HG02623 (cell line): ENCODE measurements around the gene ADGRE1.

ENCODE experiments used
- ATAC-seq: cut with Tn5 transposase; IDR thresholded peaks from one replicate; pipeline ENCODE4 v1.9.1; 2021; ENCODE audit warnings: moderate library complexity; ENCODE audit not compliant: unreplicated experiment

The ADGRE1 gene

DNA sequence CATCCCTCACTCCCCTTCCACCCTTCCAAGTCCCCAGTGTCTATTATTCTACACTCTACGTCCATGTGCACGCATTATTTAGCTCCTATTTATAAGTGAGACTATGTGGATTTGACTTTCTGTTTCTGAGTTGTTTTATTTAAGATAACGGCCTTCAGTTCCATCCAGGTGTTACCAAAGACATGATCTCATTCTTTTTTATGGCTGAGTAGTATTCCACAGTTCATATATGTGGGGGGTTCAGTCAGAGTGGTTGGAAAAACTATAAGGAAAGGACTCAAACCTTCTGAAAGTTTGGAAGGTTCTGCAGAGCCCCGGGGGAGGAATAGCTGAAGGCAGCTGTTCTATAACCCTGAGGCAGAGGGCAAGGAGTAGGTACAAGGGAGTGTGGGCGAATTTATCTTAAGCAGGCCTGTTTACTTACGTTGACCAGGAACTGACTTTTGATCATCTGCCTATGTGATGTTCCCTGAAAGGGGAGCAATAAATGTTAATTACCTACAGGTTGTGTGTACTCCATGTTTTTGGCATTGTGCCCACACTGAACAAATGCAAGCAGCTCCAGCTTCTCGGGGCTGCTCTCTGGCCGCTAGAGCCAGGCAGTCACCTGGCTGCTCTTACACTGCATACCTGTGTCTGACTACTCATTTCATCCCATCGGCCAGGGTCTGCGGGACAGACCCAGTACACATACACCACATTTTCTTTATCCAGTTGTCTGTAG lies 13.5 kb upstream of the ADGRE1 start:
- no peak for ATAC-seq

DNA sequence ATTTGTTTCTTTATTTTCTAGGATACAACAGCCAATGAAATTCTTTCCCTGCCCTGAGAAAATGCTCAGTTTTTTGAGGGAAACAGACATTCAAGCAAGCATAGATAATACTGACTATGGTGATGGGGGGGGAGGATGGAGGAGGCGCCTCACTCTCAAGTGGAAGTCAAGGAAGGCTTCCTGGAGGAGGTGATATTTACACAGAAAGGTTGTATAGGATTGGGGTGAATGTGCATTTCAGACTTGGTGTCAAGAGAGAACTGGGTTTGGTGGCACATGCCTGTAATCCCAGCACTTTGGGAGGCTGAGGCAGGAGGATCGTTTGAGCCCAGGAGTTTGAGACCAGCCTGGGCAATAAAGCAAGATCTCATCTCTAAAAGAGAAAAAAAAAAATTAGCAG lies 12.2 kb upstream of the ADGRE1 start:
- ATAC-seq: no peak

DNA sequence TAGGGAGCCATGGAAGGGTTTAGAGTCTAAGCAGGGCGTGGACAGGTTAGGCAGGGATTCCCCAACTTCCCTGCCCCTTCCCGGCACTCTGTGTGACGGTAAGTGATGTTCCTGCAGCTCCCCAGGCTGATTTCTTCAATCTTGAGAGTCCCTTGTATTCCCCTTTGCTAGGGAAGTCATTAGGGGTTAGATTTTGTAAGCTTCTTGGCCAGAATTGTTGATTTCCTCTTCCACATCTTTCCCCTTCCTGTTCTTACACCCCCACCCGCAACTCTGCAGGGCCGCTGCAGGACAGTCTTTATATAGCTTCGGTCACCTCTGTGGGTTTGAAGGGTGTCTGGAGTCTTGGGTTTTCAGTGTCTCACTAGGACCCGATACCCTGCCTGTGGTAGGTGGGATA lies 10.6 kb upstream of the ADGRE1 start:
- no peak for ATAC-seq

DNA sequence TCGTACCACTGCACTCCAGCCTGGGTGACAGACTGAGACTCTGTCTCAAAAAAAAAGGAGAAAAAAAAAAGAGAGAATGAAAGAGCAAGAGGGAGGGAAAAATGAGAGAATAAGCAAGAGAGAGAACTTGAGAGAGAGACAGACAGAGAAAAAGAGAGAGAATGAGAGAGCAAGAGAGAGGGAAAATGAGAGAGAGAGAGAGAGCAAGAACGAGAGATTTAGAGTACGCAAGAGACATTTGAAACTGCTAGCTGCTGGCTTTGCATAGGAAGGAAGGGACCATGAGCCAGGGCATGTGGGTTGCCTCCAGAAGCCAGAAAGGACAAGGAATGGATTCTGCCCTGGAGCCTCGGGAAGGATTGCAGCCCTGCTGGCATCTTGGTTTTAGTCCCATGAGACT lies 9.6 kb upstream of the ADGRE1 start:
- no peak for ATAC-seq

DNA sequence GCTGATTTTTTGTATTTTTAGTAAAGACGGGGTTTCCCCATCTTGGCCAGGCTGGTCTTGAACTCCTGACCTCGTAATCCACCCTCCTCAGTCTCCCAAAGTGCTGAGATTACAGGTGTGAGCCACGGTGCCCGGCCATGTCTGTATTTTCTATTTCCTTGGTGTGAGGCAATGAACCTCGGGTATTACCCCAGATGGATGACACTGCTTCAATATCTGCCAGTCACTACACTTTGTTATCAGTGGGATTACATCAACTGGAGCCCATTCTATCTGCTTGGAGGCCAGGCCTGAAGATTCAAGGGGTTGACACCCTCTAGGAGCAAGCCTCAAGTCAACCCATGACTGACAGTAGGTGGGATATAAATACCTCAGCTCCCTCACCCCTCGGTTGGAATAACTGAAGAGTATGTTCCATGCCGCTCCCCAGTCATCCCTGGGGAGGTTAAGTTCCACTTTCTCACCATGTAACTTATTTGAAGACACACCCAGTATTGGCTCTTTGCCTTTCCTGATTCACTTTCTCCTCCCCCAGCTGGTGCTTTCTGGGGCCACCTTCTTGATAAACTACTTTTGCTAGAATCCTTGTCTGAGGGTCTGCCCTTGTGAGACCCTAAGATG lies 992 bp upstream of the ADGRE1 start:
- no peak for ATAC-seq

DNA sequence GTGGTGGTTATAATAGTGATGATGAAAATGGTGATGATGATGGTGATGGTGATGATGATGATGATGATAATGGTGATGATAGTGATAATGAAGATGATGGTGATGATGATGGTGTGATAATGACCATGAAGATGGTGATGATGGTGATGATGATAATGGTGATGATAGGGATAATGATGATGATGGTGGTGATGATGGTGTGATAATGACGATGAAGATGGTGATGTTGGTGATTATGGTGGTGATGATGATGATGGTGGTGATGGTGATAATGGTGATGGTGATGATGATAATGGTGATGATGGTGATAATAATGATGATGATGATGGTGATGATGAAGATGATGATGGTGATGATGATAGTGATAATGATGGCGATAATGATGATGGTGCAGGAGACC lies 1.6 kb downstream of the ADGRE1 start:
- no peak for ATAC-seq

DNA sequence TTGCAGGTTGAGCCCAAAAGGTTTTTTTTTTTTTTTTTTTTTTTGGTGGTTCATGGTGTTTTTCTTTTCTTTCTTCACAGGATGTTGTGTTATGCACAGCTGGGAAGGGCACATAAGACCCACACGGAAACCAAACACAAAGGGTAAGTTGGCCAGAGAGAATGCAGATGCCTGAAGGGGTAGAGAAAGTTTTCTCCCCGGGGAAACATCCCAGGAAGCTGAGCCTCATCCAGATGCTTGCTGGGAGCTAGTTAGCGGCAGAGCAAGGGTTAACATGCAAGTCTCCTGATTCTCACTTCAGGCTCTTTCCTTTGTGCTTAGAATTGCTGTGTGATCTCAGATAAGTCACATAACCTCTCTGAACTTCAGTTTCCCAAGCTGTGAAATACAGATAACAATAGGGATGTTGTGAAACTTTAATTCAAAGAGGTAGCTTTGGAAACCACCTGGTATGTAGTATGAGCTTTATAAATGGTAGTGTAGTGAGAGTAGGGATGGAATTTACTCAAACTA lies 3.1 kb downstream of the ADGRE1 start:
- no peak for ATAC-seq

DNA sequence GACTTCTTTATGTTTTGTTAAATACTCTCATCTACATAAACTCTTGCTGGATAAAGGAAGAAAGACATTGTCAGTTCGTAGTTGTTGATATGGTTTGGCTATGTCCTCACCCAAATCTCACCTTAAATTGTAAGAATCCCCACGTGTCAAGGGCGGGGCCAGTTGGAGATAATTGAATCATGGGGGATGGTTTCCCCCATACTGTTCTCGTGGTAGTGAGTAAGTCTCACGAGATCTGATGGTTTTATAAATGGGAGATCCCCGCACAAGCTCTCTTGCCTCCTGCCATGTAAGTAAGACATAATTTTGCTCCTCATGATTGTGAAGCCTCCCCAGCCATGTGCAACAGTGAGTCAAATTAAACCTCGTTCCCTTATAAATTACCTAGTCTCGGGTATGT lies 3.6 kb downstream of the ADGRE1 start:
- ATAC-seq: no peak

DNA sequence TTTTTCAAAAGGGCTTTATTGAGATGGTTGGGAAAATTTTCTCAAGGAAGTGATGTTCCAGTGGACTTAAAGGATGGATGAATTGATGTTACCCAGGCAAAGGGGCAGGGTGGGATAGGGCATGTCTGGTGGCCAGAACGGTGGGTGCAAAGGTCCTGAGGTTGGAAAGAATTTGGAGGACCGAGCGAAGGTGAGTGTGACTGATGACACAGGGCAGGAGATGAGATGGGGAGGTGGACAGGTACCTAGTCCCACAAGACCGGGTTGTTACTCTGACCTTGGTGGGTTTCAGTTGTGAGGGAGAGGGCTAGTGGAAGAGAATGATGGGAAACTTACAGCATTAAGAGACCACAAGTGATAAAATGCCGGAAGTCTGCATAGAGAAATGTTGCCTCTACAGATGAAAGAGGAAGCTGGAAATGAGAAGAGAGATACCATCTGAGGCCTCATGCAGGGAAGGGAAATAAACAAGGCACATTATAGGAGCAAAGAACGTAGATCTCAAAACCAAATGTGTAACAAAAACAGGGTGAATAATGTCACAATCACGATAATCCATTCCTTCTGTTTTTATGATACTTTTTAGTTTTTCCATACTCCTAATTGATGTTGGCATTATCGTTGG lies 4.5 kb downstream of the ADGRE1 start:
- no peak for ATAC-seq

DNA sequence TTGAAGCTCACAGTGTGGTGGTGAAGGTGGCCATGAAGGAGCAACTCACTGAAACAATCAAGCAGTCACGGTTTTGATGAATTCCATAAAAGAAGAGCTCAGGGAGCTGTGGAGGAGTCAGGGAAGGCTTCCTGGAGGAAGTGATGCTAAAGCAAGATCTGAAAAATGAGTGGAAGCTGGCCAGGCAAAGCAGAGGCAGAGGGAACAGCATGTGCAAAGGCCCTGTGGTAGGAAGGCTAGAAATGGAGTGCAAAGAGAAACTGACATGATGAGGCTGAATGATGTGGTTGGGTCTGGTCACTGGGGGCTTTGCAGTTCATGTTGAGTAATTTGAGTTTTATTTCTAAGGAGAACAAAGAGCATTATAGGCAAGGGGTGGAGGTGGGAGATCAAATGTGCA lies 6.9 kb downstream of the ADGRE1 start:
- no peak for ATAC-seq

DNA sequence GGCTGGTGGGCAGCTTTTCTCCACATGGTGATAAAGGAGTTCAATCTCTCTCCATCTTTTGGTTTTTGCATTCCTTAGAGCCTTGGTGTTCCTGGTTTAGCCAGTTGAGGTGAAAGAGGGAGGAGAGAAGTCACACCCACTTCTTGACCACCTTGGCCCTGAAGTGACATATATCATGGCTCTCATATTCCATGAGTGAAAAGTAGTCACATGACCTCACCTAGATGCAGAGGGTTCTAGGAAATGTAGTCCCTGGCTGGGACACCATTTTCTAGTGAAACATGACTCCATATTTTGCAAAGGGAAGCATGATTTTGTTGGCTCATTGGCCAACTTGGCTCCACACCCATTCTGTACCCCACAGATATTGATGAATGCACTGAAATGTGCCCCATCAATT lies 16.1 kb downstream of the ADGRE1 start:
- ATAC-seq: no peak

DNA sequence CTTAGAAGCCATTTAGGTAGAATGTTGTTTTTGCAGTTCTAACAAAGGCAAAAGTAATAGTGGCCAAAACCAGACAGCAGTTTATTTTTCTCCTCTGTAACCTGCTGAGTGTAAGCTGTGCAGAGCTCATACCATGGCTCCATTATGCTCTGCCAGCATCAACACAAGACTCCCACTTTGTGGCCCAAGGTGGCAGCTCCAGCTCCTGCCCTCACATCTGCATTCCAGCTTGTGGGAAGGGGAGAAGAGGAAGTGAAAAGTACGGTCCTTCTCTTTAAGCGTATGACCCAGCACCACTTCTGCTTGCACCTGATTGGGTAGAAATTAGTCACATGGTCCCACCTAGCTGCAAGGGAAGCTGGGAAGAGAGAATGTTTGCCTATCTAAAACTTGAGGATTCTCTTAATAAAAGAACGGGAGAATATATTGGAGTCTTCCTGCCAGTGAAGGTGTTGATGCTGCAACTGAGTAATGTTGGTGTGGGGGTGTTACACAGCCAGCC lies 19.2 kb downstream of the ADGRE1 start:
- ATAC-seq: no peak

DNA sequence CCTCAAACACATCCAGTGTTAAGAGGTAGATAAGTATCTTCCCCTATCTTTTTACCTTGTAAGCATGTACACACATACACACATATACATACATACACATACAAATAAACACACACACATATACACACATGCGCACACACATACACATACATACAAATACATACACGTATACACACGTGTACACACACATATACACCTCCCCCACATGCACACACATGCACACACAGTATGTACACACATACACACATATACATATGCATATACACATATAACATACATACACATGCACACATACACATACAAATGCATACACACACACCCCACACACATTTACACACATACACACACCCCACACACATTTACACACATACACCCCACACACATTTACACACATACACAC lies 24.1 kb downstream of the ADGRE1 start:
- ATAC-seq: no peak

DNA sequence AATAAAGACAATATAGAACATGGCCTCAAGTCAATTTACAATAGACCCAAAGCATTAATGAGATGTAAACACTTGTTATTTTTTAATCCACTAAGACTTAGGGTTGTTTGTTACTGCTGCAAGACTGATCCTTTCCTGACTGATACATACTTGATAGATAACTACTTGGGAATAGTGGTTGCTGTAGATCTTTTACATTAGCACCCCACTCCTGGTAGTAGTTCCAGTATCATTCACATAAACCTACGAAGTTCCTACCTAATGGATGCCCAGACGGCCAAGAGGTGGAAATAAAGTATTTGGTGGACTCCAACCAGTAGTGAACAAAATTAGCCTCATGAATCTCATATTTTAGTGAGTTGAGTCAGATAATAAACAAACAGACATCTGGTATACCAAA lies 26.9 kb downstream of the ADGRE1 start:
- no peak for ATAC-seq

DNA sequence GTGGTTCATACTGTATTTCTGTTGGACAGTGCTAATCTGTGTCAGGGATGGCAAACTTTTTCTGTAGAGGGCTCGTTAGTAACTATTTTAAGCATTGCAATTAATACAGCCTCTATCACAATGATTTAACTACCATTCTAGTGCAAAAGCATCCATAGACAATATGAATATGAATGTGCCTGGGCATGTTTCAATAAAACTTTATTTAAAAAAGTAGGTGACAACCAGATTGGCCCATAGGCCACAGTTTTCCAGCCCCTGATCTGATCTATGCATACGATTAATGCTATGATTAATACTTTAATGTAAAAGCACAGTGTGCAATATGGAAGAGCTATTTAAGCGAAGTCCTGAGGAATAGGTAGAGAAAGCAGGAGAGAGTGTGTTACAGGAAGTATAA lies 29.6 kb downstream of the ADGRE1 start:
- no peak for ATAC-seq

DNA sequence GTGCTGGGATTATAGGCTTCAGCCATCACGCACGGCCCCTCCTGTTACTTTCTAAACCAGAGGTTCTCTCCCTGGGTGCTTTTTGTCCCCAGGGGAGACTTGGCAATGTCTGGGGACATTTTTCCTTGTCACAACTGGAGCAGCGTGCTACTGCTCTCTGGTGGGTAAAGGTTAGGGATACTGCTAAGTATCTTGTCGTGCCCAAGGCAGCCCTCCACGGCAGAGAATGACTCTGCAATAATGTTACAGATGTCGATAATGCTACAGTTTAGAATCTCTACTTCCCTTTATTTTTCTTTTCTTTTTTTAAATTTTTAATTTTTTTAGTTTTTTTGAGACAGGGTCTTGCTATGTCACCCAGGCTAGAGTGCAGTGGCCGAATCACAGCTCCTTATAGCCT lies 38.0 kb downstream of the ADGRE1 start:
- no peak for ATAC-seq

DNA sequence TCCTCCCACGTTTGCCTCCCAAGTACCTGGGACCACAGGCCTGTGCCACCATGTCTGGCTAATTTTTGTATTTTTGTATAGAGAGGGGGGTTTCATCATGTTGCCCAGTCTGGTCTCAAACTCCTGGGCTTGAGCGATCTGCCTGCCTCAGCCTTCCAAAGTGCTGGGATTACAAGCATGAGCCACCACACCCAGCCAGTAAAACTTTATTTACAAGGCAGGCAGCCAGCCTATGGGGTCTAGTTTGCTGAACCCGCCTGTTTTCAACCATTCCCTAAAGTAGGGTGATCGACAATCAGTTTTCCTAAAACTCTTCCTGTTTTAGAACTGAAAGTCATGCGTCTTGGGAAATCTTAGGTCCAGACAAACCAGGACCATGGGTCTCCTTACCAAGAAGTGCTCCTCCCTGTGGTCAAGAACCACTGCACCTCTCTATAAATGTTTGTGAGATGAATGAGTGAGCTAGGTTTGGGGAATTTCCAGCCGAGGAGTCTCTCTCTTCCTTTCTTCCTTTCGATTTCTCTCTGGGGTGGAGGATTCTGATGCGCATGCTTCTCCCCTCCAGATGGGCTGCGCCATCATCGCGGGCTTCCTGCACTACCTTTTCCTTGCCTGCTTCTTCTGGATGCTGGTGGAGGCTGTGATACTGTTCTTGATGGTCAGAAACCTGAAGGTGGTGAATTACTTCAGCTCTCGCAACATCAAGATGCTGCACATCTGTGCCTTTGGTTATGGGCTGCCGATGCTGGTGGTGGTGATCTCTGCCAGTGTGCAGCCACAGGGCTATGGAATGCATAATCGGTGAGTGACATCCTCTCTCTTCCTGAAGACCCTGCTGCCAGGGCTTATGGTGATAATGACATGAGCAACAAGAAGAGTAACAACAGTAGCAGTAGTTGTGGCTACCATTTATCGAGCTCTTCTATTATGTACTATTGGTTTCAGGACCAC lies 38.7 kb downstream of the ADGRE1 start:
- no peak for ATAC-seq

DNA sequence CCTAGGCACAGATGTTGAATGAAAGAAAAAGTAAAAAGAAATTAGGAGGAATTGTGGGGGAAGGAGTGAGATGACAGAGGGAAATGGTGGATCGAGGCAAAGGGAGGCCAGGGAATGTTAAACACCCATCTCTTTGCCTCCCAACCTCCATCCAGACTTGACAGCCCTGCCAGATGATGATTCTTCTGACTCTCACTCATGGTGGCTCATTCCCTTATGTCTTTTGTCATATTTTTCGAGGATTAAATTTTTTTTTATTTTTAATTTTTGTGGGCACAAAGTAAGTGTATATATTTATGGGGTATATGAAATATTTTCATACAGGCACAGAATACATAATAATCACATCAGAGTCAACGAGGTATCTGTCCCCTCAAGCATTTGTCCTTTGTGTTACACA lies 42.8 kb downstream of the ADGRE1 start:
- no peak for ATAC-seq

DNA sequence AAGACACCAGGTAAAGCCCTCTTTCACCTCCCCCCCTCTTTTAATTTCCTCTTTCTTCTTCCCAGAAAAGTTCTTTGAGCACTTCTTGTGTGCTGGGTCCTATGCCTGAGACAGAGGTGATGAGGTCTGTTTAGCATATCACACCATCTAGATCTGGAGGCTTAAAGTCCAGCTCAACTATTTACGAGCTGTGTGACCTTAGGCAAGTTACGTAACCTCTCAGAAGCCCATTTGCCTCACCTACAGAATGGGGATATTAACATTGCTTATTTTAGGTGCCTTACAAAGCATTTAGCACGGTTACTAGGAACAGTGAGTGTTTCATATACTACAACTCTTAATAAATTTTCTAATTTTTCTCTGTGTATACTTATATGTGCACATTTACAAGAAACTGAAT lies 47.7 kb downstream of the ADGRE1 start:
- no peak for ATAC-seq

DNA sequence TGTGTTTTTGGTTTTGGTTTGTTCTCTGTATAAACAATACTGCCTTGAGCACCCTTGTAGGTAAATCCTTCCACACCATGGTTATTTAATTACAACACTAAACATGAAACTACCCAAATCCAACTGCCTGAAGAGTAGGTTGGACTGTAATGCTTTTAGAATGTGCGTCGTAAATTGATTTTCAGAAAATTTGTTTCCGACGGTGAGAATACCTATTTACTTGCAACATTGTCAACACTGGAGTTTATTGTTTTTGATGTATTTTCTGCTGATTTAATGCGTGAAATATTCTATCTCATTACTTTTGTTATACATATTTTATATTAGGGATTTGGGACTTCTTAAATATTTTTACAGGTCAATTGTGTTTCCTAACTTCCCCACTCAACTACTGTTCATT lies 48.2 kb downstream of the ADGRE1 start:
- no peak for ATAC-seq

DNA sequence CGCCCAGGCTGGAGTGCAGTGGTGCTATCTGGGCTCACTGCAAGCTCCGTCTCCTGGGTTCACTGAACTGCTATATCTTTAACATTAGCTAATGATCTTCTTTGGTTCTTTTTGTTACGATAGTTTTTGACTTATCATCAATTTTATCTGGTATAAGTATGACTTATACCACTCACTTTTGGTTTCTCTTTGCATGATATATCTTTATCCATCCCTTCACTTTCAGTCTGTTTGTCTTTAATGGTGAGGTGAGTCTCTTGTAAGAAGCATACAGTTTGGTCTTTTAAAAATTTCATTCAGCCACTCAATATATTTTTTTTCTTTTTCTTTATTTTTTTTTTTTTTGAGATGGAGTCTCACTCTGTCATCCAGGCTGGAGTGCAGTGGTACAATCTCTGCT lies 58.4 kb downstream of the ADGRE1 start:
- no peak for ATAC-seq
